HepG2 (cell line): Measurements from ENCODE around the gene ZBTB25.

Experiments
- BHLHE40 ChIP-seq: IDR thresholded peaks from 2 replicates; pipeline ENCODE4 v1.6.1; 2011; ENCODE audit warnings: low read length, improper control_type of control experiment
- CREB1 ChIP-seq, 2 experiments: fragments of 450-650 bp in 1 of 2; IDR thresholded peaks; 2 replicates each; pipeline ENCODE4 v1.6.1; 2016 to 2017; ENCODE audit warnings: control low read depth in 1 of 2, mild to moderate bottlenecking in 1 of 2, missing compliant biosample characterization in 1 of 2, missing genetic modification characterization in 1 of 2
- GMEB1 ChIP-seq: sonication (generic); formaldehyde crosslinking; IDR thresholded peaks from 2 replicates; pipeline ENCODE4 v1.5.1; 2020; ENCODE audit warnings: missing genetic modification reagents, mild to moderate bottlenecking, borderline replicate concordance
- HOXA5 ChIP-seq: sonication (generic); formaldehyde crosslinking; IDR thresholded peaks from 2 replicates; pipeline ENCODE4 v1.4.0; 2020; ENCODE audit warnings: missing genetic modification reagents
- NCOA1 ChIP-seq: sonication (generic); formaldehyde crosslinking; IDR thresholded peaks from 2 replicates; pipeline ENCODE4 v1.9.0; 2021; ENCODE audit warnings: missing genetic modification reagents
- POLR2AphosphoS5 ChIP-seq: IDR thresholded peaks from 2 replicates; pipeline ENCODE4 v1.6.1; 2012; ENCODE audit warnings: low read depth, low read length
- SRSF9 ChIP-seq: fragments of 200-400 bp; formaldehyde crosslinking; IDR thresholded peaks from 2 replicates; pipeline ENCODE4 v1.6.1; 2018; ENCODE audit warnings: borderline replicate concordance, mild to moderate bottlenecking, low read depth, low read length; ENCODE audit not compliant: insufficient read depth, poor library complexity, severe bottlenecking
- ZFX ChIP-seq: sonication (generic); formaldehyde crosslinking; IDR thresholded peaks from 2 replicates; pipeline ENCODE4 v1.4.0; 2020; ENCODE audit warnings: mild to moderate bottlenecking, low read depth, missing genetic modification reagents, moderate library complexity
- ZNF589 ChIP-seq: sonication (generic); formaldehyde crosslinking; conservative IDR thresholded peaks from 2 replicates; pipeline ENCODE4 v1.8.0; 2022; ENCODE audit warnings: mild to moderate bottlenecking, moderate library complexity, missing genetic modification reagents
- ZNF629 ChIP-seq: sonication (generic); formaldehyde crosslinking; conservative IDR thresholded peaks from 2 replicates; pipeline ENCODE4 v1.5.0; 2020; ENCODE audit warnings: missing genetic modification reagents

GRCh38 chr14:64467566-64467965, 36.1 kb downstream of the ZBTB25 start:
- TF ChIP-seq ZNF589 (CRISPR knock-in tag) (no peak), GMEB1 (CRISPR knock-in tag) (no peak), HOXA5 (CRISPR knock-in tag) (no peak), ZFX (CRISPR knock-in tag) (no peak), ZNF629 (CRISPR knock-in tag) (no peak), NCOA1 (CRISPR knock-in tag) (no peak), BHLHE40 (no peak), CREB1 (IDR thresholded peaks at IDR 0.05) (no peak), CREB1 (CRISPR knock-in tag; IDR thresholded peaks at IDR 0.05) (no peak), POLR2AphosphoS5 (no peak), SRSF9 (no peak)
